Ascending aorta (tissue), 2 donors: ENCODE results near the gene OLFML2A. TPM values are rescaled to one million over a fixed set of nuclear protein-coding genes. Genes with fewer than 3 reads are reported as not detected.

ENCODE experiments used
- DNase-seq, 2 donors: peaks; one replicate each; pipeline ENCODE4 v3.0.0-alpha.2; 2019; ENCODE audit warnings: low spot score in 2 of 2
- H3K27ac ChIP-seq, 2 donors: fragments of 200-600 bp; sonication (generic); one replicate each; pipeline ENCODE4 v1.5.1; 2016 to 2017; ENCODE audit warnings: mild to moderate bottlenecking in 1 of 2
- H3K27me3 ChIP-seq: fragments of 200-600 bp; sonication (generic); one replicate; pipeline ENCODE4 v1.5.1; 2017
- H3K36me3 ChIP-seq, 2 donors: fragments of 200-600 bp; sonication (generic); one replicate each; pipeline ENCODE4 v1.5.1; 2016
- H3K4me1 ChIP-seq, 2 donors: fragments of 200-600 bp; sonication (generic); one replicate each; pipeline ENCODE4 v1.5.1; 2016 to 2017; ENCODE audit warnings: mild to moderate bottlenecking in 1 of 2
- H3K4me3 ChIP-seq, 2 donors: fragments of 200-600 bp; sonication (generic); one replicate each; pipeline ENCODE4 v1.5.1; 2016 to 2017; ENCODE audit warnings: mild to moderate bottlenecking in 1 of 2
- H3K9me3 ChIP-seq, 2 donors: fragments of 200-600 bp; sonication (generic); one replicate each; pipeline ENCODE4 v1.5.1; 2016
- intact Hi-C: fragments of 100-400 bp; cut with DNase I; formaldehyde crosslinking; loops from one replicate; pipeline ENCODE4 v1.15.1; 2023
- total RNA-seq: library from RNA; depleted of rRNA; stranded (reverse); fragments of >200 nt; gene quantifications from one replicate; pipeline ENCODE4 v1.1.0, GENCODE V29; 2016
- TF ChIP-seq, protein P1 (sequence below), 3 experiments: fragments of 200-600 bp in 2 of 3; fragments of 450-650 bp in 1 of 3; sonication (generic) in 2 of 3; IDR thresholded peaks; one replicate each; pipeline ENCODE4 v1.5.1; 2016 to 2019; ENCODE audit warnings: antibody characterized with exemption in 3 of 3, mild to moderate bottlenecking in 1 of 3, moderate library complexity in 1 of 3

Gene OLFML2A
- total RNA-seq, 1 donor from 2014 or later: 129 TPM

GRCh38 chr9:124757616-124758015 is 19.3 kb upstream of the OLFML2A start:
- Histone ChIP-seq H3K4me3 (no peak overlapping the region), H3K27me3 (no peaks in the 10 kb centered on the region), H3K27ac (no peak overlapping the region), H3K36me3 (no peaks in the 10 kb centered on the region), H3K9me3 (no peaks in the 10 kb centered on the region), H3K4me1 (no peaks in the 10 kb centered on the region)
- TF ChIP-seq, protein P1, sequence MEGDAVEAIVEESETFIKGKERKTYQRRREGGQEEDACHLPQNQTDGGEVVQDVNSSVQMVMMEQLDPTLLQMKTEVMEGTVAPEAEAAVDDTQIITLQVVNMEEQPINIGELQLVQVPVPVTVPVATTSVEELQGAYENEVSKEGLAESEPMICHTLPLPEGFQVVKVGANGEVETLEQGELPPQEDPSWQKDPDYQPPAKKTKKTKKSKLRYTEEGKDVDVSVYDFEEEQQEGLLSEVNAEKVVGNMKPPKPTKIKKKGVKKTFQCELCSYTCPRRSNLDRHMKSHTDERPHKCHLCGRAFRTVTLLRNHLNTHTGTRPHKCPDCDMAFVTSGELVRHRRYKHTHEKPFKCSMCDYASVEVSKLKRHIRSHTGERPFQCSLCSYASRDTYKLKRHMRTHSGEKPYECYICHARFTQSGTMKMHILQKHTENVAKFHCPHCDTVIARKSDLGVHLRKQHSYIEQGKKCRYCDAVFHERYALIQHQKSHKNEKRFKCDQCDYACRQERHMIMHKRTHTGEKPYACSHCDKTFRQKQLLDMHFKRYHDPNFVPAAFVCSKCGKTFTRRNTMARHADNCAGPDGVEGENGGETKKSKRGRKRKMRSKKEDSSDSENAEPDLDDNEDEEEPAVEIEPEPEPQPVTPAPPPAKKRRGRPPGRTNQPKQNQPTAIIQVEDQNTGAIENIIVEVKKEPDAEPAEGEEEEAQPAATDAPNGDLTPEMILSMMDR (IDR thresholded peaks at IDR 0.05): no peak
- DNase-seq: no peak
- intact Hi-C loops: loop anchor here (10.0 kb wide), 1 partner anchor 733 kb away; no protein-coding TSS in a partner anchor

- Histone ChIP-seq H3K36me3 (no peaks in the 10 kb centered on the region), H3K4me1 (no peaks in the 10 kb centered on the region), H3K27ac (no peak overlapping the region), H3K27me3 (no peaks in the 10 kb centered on the region), H3K4me3 (no peak overlapping the region), H3K9me3 (no peaks in the 10 kb centered on the region)
- TF ChIP-seq, protein P1 (IDR thresholded peaks at IDR 0.05): no peak
- no peak for DNase-seq
- intact Hi-C loops: loop anchor here (10.0 kb wide), 1 partner anchor 733 kb away; no protein-coding TSS in a partner anchor
Observed at GRCh38 chr9:124758061-124758460, 18.9 kb upstream of the OLFML2A start.

GRCh38 chr9:124758691-124759090 is 18.2 kb upstream of the OLFML2A start:
- Histone ChIP-seq H3K36me3 (no peaks in the 10 kb centered on the region), H3K27ac (no peak overlapping the region), H3K4me3 (no peak overlapping the region), H3K4me1 (no peaks in the 10 kb centered on the region), H3K9me3 (no peaks in the 10 kb centered on the region), H3K27me3 (no peaks in the 10 kb centered on the region)
- intact Hi-C loops: loop anchor here (10.0 kb wide), 1 partner anchor 734 kb away; no protein-coding TSS in a partner anchor
- no peak for DNase-seq
- TF ChIP-seq, protein P1 (IDR thresholded peaks at IDR 0.05): no peak

- Histone ChIP-seq H3K4me1 (no peaks in the 10 kb centered on the region), H3K27me3 (no peaks in the 10 kb centered on the region), H3K27ac (no peak overlapping the region), H3K36me3 (no peaks in the 10 kb centered on the region), H3K4me3 (no peak overlapping the region), H3K9me3 (no peaks in the 10 kb centered on the region)
- DNase-seq: no peak
- TF ChIP-seq, protein P1 (IDR thresholded peaks at IDR 0.05): no peak
- intact Hi-C loops: loop anchor here (10.0 kb wide), 1 partner anchor 735 kb away; no protein-coding TSS in a partner anchor
Observed at GRCh38 chr9:124759327-124759726, 17.6 kb upstream of the OLFML2A start.

DNA sequence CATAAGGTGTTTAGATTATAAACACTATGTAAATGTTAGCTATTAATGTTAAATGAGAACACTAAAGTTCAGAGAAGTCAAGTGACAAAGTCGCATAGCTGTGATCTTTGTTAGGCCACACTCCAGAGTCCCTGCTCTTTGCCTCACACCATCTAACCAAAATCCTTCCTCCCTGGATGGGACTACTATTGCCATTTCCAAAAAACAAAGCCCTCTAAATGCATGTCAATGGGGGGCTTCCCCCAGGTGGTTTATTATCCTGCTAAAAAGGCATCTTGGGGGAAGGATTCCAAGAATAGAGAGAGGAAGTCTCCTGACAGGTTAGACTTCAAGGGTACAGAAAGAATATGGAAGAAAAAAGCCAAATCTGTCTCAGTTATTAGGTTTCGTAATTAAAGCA is 16.2 kb upstream of the OLFML2A start:
- H3K9me3 ChIP-seq: no peaks in the 10 kb centered on the region
- no peak overlapping the region for H3K4me3 ChIP-seq
- H3K27me3 ChIP-seq: no peaks in the 10 kb centered on the region
- TF ChIP-seq, protein P1 (IDR thresholded peaks at IDR 0.05): no peak
- no peak overlapping the region for H3K27ac ChIP-seq
- H3K4me1 ChIP-seq: no peaks in the 10 kb centered on the region
- intact Hi-C loops: no loop called here
- no peak for DNase-seq
- no peaks in the 10 kb centered on the region for H3K36me3 ChIP-seq

- intact Hi-C loops: no loop called here
- no peaks in the 10 kb centered on the region for H3K9me3 ChIP-seq
- no peaks in the 10 kb centered on the region for H3K4me1 ChIP-seq
- H3K27me3 ChIP-seq: no peaks in the 10 kb centered on the region
- TF ChIP-seq, protein P1 (IDR thresholded peaks at IDR 0.05): no peak
- DNase-seq: no peak
- H3K4me3 ChIP-seq: no peak overlapping the region
- H3K36me3 ChIP-seq: no peaks in the 10 kb centered on the region
- H3K27ac ChIP-seq: no peak overlapping the region
Observed at GRCh38 chr9:124761196-124761595, 15.7 kb upstream of the OLFML2A start.
